Natural killer cell (primary cell): Measurements from ENCODE around the gene SPATA2L. TPM values are rescaled to one million over a fixed set of nuclear protein-coding genes. Genes with fewer than 3 reads are reported as not detected.

Source experiments
- ATAC-seq, 3 donors: fragments of 150-1000 bp in 2 of 3; fragments of 200-7000 bp in 1 of 3; cut with Tn5 transposase; 1 replicate in 1 of 3; 2 replicates in 2 of 3; pipeline ENCODE4 v1.10.0; 2021; ENCODE audit warnings: mild to moderate bottlenecking in 2 of 3, moderate library complexity in 2 of 3
- DNase-seq, 2 donors: peaks; one replicate each; pipeline versions ENCODE4 v3.0.0 to v3.0.0-alpha.2; 2013 to 2021; ENCODE audit warnings: mixed read lengths in 1 of 2
- H3K27ac ChIP-seq: one replicate; pipeline ENCODE4 v1.5.1; 2013; ENCODE audit warnings: mild to moderate bottlenecking, low read length
- H3K27me3 ChIP-seq: one replicate; pipeline ENCODE4 v1.6.1; 2013; ENCODE audit warnings: low read length; ENCODE audit not compliant: control insufficient read depth, insufficient read depth
- H3K36me3 ChIP-seq: one replicate; pipeline ENCODE4 v1.6.1; 2013; ENCODE audit warnings: low read length; ENCODE audit not compliant: control insufficient read depth, insufficient read depth
- H3K4me1 ChIP-seq: one replicate; pipeline ENCODE4 v1.6.1; 2013; ENCODE audit warnings: low read length; ENCODE audit not compliant: control insufficient read depth, insufficient read depth
- H3K4me3 ChIP-seq: one replicate; pipeline ENCODE4 v1.5.1; 2013; ENCODE audit warnings: low read length
- H3K9me3 ChIP-seq: one replicate; pipeline ENCODE4 v1.6.1; 2013; ENCODE audit warnings: low read length; ENCODE audit not compliant: control insufficient read depth, insufficient read depth
- H3K27ac Mint-ChIP-seq, 2 donors: one replicate each; pipeline ENCODE4 v1.8.0; 2022; ENCODE audit warnings: mild to moderate bottlenecking in 2 of 2, mixed read lengths in 2 of 2, moderate library complexity in 1 of 2
- H3K27me3 Mint-ChIP-seq, 2 donors: one replicate each; pipeline ENCODE4 v1.8.0; 2022; ENCODE audit warnings: low read depth in 2 of 2, mixed read lengths in 2 of 2
- H3K36me3 Mint-ChIP-seq: one replicate; pipeline ENCODE4 v1.8.0; 2022; ENCODE audit warnings: mixed read lengths
- H3K4me1 Mint-ChIP-seq, 2 donors: one replicate each; pipeline ENCODE4 v1.8.0; 2022; ENCODE audit warnings: mixed read lengths in 2 of 2
- H3K4me3 Mint-ChIP-seq: one replicate; pipeline ENCODE4 v1.8.0; 2022; ENCODE audit warnings: mild to moderate bottlenecking, moderate library complexity, mixed read lengths
- H3K9me3 Mint-ChIP-seq, 2 donors: one replicate each; pipeline ENCODE4 v1.8.0; 2022; ENCODE audit warnings: mixed read lengths in 2 of 2
- WGBS: methylation state at CpG from one replicate; pipeline ENCODE4 v1.1.7; 2013; ENCODE audit warnings: missing lambda C conversion rate; ENCODE audit not compliant: insufficient coverage; 5-methylcytosine and 5-hydroxymethylcytosine counted together
- intact Hi-C: fragments of 100-400 bp; cut with micrococcal nuclease; formaldehyde crosslinking; loops from one replicate; pipeline ENCODE4 v1.14.2; 2022
- total RNA-seq, 4 donors: library from RNA; stranded (reverse); fragments of 120-200 nt in 1 of 4; gene quantifications; one replicate each; pipeline versions ENCODE4 v1.2.3 to v1.2.4, GENCODE V29; 2013 to 2022
- TF ChIP-seq, protein P1 (sequence below): fragments of 200-600 bp; IDR thresholded peaks from one replicate; pipeline ENCODE4 v1.8.0; 2022; ENCODE audit warnings: antibody characterized with exemption

The SPATA2L gene
- total RNA-seq, 3 donors from 2014 or later (not counting 1 experiment from before 2014, with no cell fraction given) = 23.1 to 37.9 (median 24.0) TPM

DNA sequence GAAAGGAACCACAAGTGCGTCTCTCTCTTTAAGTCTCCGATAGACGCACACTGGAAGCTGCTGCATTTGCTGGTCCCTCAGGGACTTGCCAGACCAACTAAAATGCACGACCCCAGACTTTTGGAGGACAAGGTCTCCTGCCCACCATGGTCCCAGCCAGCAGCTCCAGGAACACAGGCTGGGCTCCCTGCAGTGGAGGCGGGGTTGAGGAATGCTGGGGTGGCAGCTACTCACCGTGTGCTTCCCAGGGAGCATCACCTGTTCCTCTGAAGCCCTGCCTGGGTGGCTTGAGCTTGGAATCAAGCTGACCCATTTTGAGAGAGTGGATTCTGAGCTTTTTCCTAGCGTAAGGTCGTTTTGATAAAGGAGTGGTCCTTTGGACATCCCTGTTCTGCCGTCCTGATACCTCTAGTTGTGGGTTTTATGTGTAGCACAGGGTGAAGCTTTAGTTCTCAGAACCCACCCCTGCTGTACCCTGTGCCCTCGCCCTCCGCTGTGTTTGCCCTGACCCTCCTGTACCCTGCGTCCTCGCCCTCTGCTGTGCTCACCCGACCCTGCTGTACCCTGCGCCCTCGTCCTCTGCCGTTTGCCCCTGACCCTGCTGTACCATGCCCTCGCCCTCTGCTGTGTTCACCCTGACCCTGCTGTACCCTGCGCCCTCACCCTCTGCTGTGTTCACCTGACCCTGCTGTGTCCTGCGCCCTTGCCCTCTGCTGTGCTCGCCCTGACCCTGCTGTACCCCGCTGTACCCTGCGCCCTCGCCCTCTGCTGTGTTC, 30.8 kb upstream of the SPATA2L start:
- Histone ChIP-seq H3K27ac (no peak overlapping the region), H3K4me1 (peaks cover 80% of the 10 kb centered on the region), H3K36me3 (peaks cover 91% of the 10 kb centered on the region), H3K9me3 (no peaks in the 10 kb centered on the region), H3K4me3 (no peak overlapping the region), H3K27me3 (no peaks in the 10 kb centered on the region)
- peak overlapping the region; percentile 73 to 79 for H3K27ac Mint-ChIP-seq
- H3K27me3 Mint-ChIP-seq = no peaks in the 10 kb centered on the region
- ATAC-seq = no peak
- H3K36me3 Mint-ChIP-seq = peaks cover 7% of the 10 kb centered on the region
- no peaks in the 10 kb centered on the region for H3K9me3 Mint-ChIP-seq
- H3K4me1 Mint-ChIP-seq = peaks cover 35 to 54% of the 10 kb centered on the region in 2 donors
- no peak for DNase-seq
- peak overlapping the region; percentile 4 for H3K4me3 Mint-ChIP-seq
- 91% methylated on average over 24 of the region's 24 CpGs for WGBS
- TF ChIP-seq, protein P1, sequence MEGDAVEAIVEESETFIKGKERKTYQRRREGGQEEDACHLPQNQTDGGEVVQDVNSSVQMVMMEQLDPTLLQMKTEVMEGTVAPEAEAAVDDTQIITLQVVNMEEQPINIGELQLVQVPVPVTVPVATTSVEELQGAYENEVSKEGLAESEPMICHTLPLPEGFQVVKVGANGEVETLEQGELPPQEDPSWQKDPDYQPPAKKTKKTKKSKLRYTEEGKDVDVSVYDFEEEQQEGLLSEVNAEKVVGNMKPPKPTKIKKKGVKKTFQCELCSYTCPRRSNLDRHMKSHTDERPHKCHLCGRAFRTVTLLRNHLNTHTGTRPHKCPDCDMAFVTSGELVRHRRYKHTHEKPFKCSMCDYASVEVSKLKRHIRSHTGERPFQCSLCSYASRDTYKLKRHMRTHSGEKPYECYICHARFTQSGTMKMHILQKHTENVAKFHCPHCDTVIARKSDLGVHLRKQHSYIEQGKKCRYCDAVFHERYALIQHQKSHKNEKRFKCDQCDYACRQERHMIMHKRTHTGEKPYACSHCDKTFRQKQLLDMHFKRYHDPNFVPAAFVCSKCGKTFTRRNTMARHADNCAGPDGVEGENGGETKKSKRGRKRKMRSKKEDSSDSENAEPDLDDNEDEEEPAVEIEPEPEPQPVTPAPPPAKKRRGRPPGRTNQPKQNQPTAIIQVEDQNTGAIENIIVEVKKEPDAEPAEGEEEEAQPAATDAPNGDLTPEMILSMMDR = no peak
- intact Hi-C loops = no loop called here

DNA sequence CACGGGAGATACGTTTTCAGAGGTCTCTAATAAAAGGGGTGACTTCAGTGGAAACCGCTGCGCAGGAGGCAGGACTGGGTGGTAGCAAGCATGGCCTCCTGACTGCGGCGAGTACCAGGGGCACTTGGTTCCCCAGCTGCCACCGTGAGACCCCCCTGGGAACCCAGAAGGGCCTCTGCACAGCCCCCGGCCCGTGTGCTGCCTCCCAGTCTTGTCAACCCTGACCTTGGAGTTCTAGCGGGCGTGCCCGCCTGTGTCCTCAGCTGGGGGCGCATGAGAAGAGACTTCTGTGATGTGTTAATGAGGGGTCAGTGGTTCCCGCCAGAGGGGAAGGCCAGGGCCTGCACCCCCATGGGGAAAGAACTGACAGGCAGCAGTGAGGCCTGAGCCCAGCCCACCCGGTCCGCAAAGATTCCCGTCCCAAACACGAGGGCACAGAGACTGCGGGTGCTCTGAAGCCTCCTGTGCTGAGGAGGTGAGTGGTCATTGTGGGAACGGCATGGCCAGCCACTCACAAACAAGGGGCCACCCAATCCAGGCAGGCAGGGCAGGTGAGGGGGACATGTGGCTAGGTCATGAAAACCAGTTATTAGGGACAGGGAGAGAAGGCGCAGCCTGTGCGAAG, 29.2 kb upstream of the SPATA2L start:
- peaks cover 33 to 53% of the 10 kb centered on the region in 2 donors for H3K4me1 Mint-ChIP-seq
- H3K27me3 Mint-ChIP-seq = no peaks in the 10 kb centered on the region
- 91% methylated on average over 21 of the region's 22 CpGs for WGBS
- H3K27me3 ChIP-seq = no peaks in the 10 kb centered on the region
- H3K4me1 ChIP-seq = peaks cover 80% of the 10 kb centered on the region
- H3K4me3 Mint-ChIP-seq = no peak overlapping the region
- TF ChIP-seq, protein P1 = no peak
- no peaks in the 10 kb centered on the region for H3K9me3 ChIP-seq
- no peak overlapping the region for H3K4me3 ChIP-seq
- peaks cover 7% of the 10 kb centered on the region for H3K36me3 Mint-ChIP-seq
- DNase-seq = no peak
- ATAC-seq = no peak
- peaks cover 91% of the 10 kb centered on the region for H3K36me3 ChIP-seq
- H3K9me3 Mint-ChIP-seq = no peaks in the 10 kb centered on the region
- intact Hi-C loops = no loop called here
- no peak overlapping the region for H3K27ac ChIP-seq
- peak overlapping the region in 1 of 2 donors; percentile 73 for H3K27ac Mint-ChIP-seq

DNA sequence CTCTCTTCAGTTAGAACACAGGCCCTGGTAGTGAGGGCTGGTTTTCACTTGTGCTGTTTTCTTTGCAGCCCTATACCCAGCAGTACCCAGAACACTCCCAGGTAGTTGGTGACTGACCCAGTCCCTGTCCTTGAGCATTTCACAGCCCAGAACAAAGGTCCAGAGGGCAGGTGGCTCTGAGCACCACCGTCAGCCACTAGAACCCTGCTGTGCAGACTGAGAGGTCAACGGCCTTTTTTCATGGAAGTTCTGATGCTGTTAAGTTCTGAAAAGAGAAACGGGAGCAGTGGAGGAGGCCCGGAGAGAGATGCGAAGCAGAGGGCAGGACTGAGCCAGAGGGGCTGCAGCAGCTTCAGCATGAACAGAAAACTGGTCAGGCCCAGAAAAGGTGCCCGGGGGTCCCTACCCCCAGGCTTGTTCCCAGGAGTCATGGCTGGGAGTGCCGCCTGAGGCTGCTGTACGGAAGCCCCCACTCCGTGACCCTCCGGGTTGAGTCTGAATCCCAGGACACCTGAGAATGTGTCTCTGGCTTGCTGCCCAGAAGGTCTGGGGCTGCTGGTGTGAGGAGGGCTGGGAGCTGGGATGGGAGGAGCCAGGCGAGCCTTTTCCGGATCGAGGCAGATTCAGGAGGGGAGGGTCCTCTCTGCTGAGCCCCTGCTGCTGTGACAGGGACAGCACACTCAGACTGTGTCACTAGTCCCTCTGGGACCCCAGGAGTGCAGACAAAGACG, 28.5 kb upstream of the SPATA2L start:
- peak overlapping the region; percentile 35 for H3K4me3 Mint-ChIP-seq
- Histone ChIP-seq H3K36me3 (peaks cover 91% of the 10 kb centered on the region), H3K9me3 (no peaks in the 10 kb centered on the region), H3K27ac (no peak overlapping the region), H3K4me3 (no peak overlapping the region), H3K4me1 (peaks cover 86% of the 10 kb centered on the region), H3K27me3 (no peaks in the 10 kb centered on the region)
- WGBS = 96% methylated on average over 14 of the region's 14 CpGs
- no peaks in the 10 kb centered on the region for H3K27me3 Mint-ChIP-seq
- DNase-seq (no peak), ATAC-seq (no peak)
- H3K27ac Mint-ChIP-seq = peak overlapping the region in 1 of 2 donors; percentile 73
- H3K36me3 Mint-ChIP-seq = peaks cover 7% of the 10 kb centered on the region
- no peaks in the 10 kb centered on the region for H3K9me3 Mint-ChIP-seq
- intact Hi-C loops = no loop called here
- TF ChIP-seq, protein P1 = no peak
- H3K4me1 Mint-ChIP-seq = peaks cover 33 to 53% of the 10 kb centered on the region in 2 donors
